HepG2 (cell line): ENCODE data around the gene STX4. TPM values are rescaled to one million over a fixed set of nuclear protein-coding genes. Genes with fewer than 3 reads are reported as not detected.

Source experiments
- BORCS8-MEF2B ChIP-seq: sonication (generic); formaldehyde crosslinking; IDR thresholded peaks from 2 replicates; pipeline ENCODE4 v1.8.0; 2022; ENCODE audit warnings: mild to moderate bottlenecking, missing genetic modification reagents
- CEBPG ChIP-seq: IDR thresholded peaks from 2 replicates; pipeline ENCODE4 v1.6.1; 2016
- GFI1 ChIP-seq: sonication (generic); formaldehyde crosslinking; IDR thresholded peaks from 2 replicates; pipeline ENCODE4 v1.5.0; 2020; ENCODE audit warnings: missing genetic modification reagents, mild to moderate bottlenecking, borderline replicate concordance
- HNF4G ChIP-seq, 2 experiments: sonication (generic) in 1 of 2; formaldehyde crosslinking in 1 of 2; IDR thresholded peaks; 2 replicates each; pipeline versions ENCODE4 v1.4.0 to v1.6.1; 2011 to 2020; ENCODE audit warnings: borderline replicate concordance in 2 of 2, low read depth in 2 of 2, mild to moderate bottlenecking in 2 of 2, low read length in 1 of 2, missing genetic modification reagents in 1 of 2, moderate library complexity in 1 of 2
- KAT2B ChIP-seq: fragments of 150-350 bp; IDR thresholded peaks from 2 replicates; pipeline ENCODE4 v1.6.1; 2014; ENCODE audit warnings: low read depth, low read length, borderline replicate concordance
- MAFF ChIP-seq: IDR thresholded peaks from 2 replicates; pipeline ENCODE4 v1.6.1; 2011; ENCODE audit warnings: low read depth, low read length, improper control_type of control experiment
- MTA3 ChIP-seq: sonication (generic); formaldehyde crosslinking; IDR thresholded peaks from 2 replicates; pipeline ENCODE4 v1.4.0; 2020; ENCODE audit warnings: missing genetic modification reagents
- MXI1 ChIP-seq: IDR thresholded peaks from 3 replicates; pipeline ENCODE4 v1.6.1; 2012; ENCODE audit warnings: low read depth, low read length, inconsistent platforms, borderline replicate concordance
- RBM39 ChIP-seq: fragments of 200-400 bp; formaldehyde crosslinking; IDR thresholded peaks from one replicate; pipeline ENCODE4 v1.6.1; 2018; ENCODE audit warnings: antibody characterized with exemption, mild to moderate bottlenecking, low read depth, low read length; ENCODE audit not compliant: poor library complexity, severe bottlenecking
- REPIN1 ChIP-seq: sonication (generic); formaldehyde crosslinking; IDR thresholded peaks from 2 replicates; pipeline ENCODE4 v1.8.0; 2022; ENCODE audit warnings: missing genetic modification reagents, low read depth, mild to moderate bottlenecking, borderline replicate concordance
- RFXANK ChIP-seq: IDR thresholded peaks from 2 replicates; pipeline ENCODE4 v1.6.1; 2016
- SCMH1 ChIP-seq: sonication (generic); formaldehyde crosslinking; IDR thresholded peaks from 2 replicates; pipeline ENCODE4 v1.9.0; 2021; ENCODE audit warnings: missing genetic modification reagents, mild to moderate bottlenecking, borderline replicate concordance
- SKIL ChIP-seq: sonication (generic); formaldehyde crosslinking; IDR thresholded peaks from 2 replicates; pipeline ENCODE4 v1.8.0; 2022; ENCODE audit warnings: missing genetic modification reagents, mild to moderate bottlenecking, moderate library complexity, borderline replicate concordance
- SOX6 ChIP-seq, 2 experiments: fragments of 450-650 bp in 1 of 2; sonication (generic) in 1 of 2; formaldehyde crosslinking in 1 of 2; IDR thresholded peaks; 2 replicates each; pipeline versions ENCODE4 v1.4.0 to v1.6.1; 2017 to 2020; ENCODE audit warnings: antibody characterized with exemption in 1 of 2, mild to moderate bottlenecking in 1 of 2, missing genetic modification reagents in 1 of 2
- STAT6 ChIP-seq: sonication (generic); formaldehyde crosslinking; IDR thresholded peaks from 2 replicates; pipeline ENCODE4 v1.4.0; 2020; ENCODE audit warnings: missing genetic modification reagents, mild to moderate bottlenecking, borderline replicate concordance
- U2AF1 ChIP-seq: fragments of 200-400 bp; formaldehyde crosslinking; optimal IDR thresholded peaks from 2 replicates; pipeline ENCODE3; 2017; ENCODE audit warnings: mild to moderate bottlenecking, low read depth, low read length
- ZHX1 ChIP-seq: sonication (generic); formaldehyde crosslinking; IDR thresholded peaks from 2 replicates; pipeline ENCODE4 v1.8.1; 2022; ENCODE audit warnings: low read depth, mild to moderate bottlenecking, missing genetic modification reagents
- ZNF101 ChIP-seq: sonication (generic); formaldehyde crosslinking; IDR thresholded peaks from 2 replicates; pipeline ENCODE4 v1.4.0; 2020; ENCODE audit warnings: mild to moderate bottlenecking, low read depth, missing genetic modification reagents, borderline replicate concordance
- ZNF234 ChIP-seq: sonication (generic); formaldehyde crosslinking; conservative IDR thresholded peaks from 2 replicates; pipeline ENCODE4 v1.5.1; 2020; ENCODE audit warnings: mild to moderate bottlenecking, missing genetic modification reagents
- ZNF256 ChIP-seq: sonication (generic); formaldehyde crosslinking; conservative IDR thresholded peaks from 2 replicates; pipeline ENCODE4 v1.4.0; 2020; ENCODE audit warnings: missing genetic modification reagents
- ZNF260 ChIP-seq: sonication (generic); formaldehyde crosslinking; IDR thresholded peaks from 2 replicates; pipeline ENCODE4 v1.4.0; 2020; ENCODE audit warnings: missing genetic modification reagents, low read depth, mild to moderate bottlenecking, borderline replicate concordance
- ZNF564 ChIP-seq: sonication (generic); formaldehyde crosslinking; IDR thresholded peaks from 2 replicates; pipeline ENCODE4 v1.8.1; 2023; ENCODE audit warnings: mild to moderate bottlenecking, missing genetic modification reagents
- ZSCAN30 ChIP-seq: sonication (generic); formaldehyde crosslinking; IDR thresholded peaks from 2 replicates; pipeline ENCODE4 v1.5.0; 2020; ENCODE audit warnings: mild to moderate bottlenecking, missing genetic modification reagents
- polyA plus RNA-seq, 8 experiments: library from polyadenylated mRNA; depleted of rRNA in 3 of 8; stranded (reverse) in 7 of 8; unstranded in 1 of 8; fragments of >200 nt; fragmentation: Illumina TruSeq in 4 of 8; extraction: Trizol in 4 of 8; gene quantifications; 2 replicates each; pipeline versions ENCODE4 v1.2.1 to v1.2.3, GENCODE V29; 2011 to 2016; ENCODE audit warnings: low read depth in 4 of 8, missing spikeins in 1 of 8, mixed read lengths in 1 of 8; ENCODE audit not compliant: insufficient read depth in 1 of 8
- total RNA-seq, 5 experiments: library from RNA; depleted of rRNA; stranded (reverse); fragments of >200 nt; fragmentation: Illumina TruSeq; extraction: Trizol; gene quantifications; 2 replicates each; pipeline ENCODE4 v1.2.3, GENCODE V29; 2016; ENCODE audit warnings: low read depth in 1 of 5

Gene STX4
- total and polyA plus RNA-seq, 2 of the 13 experiments (the other 11 are each of a cell fraction or from before 2014, with no cell fraction given) = 29.2 to 34.6 TPM

GRCh38 chr16:31043352-31043751, 10.0 kb downstream of the STX4 start (continued):
- 0 out of 2 replicates have a peak, but pooled peaks have one; percentile 41 for TF ChIP-seq ZNF564 (CRISPR knock-in tag)
- no peak for TF ChIP-seq STAT6 (CRISPR knock-in tag)
- TF ChIP-seq RFXANK (CRISPR knock-in tag) = no peak
- TF ChIP-seq BORCS8-MEF2B = peak; percentile 22; the same call in 1 of the 2 replicates
- TF ChIP-seq ZNF234 (CRISPR knock-in tag) = no peak
- no peak for TF ChIP-seq REPIN1 (CRISPR knock-in tag)
- TF ChIP-seq U2AF1 = no peak
- TF ChIP-seq SCMH1 (CRISPR knock-in tag) = no peak
- TF ChIP-seq ZHX1 = no peak
- TF ChIP-seq HNF4G (IDR thresholded peaks at IDR 0.05; ENCODE audit: borderline replicate concordance, low read depth, low read length) = peak; percentile 47
- no peak for TF ChIP-seq HNF4G (CRISPR knock-in tag; IDR thresholded peaks at IDR 0.05; ENCODE audit: borderline replicate concordance, low read depth)
- no peak for TF ChIP-seq SOX6 (IDR thresholded peaks at IDR 0.05)
- TF ChIP-seq SOX6 (CRISPR knock-in tag; IDR thresholded peaks at IDR 0.05) = 0 out of 2 replicates have a peak, but pooled peaks have one; percentile 57
- TF ChIP-seq ZNF260 (CRISPR knock-in tag) = no peak
- TF ChIP-seq ZNF256 = no peak
- no peak for TF ChIP-seq GFI1 (CRISPR knock-in tag)
- no peak for TF ChIP-seq MAFF
- TF ChIP-seq ZNF101 (CRISPR knock-in tag) = no peak
- peak; percentile 23; the same call in 1 of the 2 replicates for TF ChIP-seq SKIL (CRISPR knock-in tag)
- TF ChIP-seq ZSCAN30 = no peak
- no peak for TF ChIP-seq RBM39
- TF ChIP-seq MTA3 (CRISPR knock-in tag) = no peak
- TF ChIP-seq MXI1 = no peak
- TF ChIP-seq KAT2B = no peak
- no peak for TF ChIP-seq CEBPG (CRISPR knock-in tag)
